ENCODE data around the gene CTLA4.

DNA sequence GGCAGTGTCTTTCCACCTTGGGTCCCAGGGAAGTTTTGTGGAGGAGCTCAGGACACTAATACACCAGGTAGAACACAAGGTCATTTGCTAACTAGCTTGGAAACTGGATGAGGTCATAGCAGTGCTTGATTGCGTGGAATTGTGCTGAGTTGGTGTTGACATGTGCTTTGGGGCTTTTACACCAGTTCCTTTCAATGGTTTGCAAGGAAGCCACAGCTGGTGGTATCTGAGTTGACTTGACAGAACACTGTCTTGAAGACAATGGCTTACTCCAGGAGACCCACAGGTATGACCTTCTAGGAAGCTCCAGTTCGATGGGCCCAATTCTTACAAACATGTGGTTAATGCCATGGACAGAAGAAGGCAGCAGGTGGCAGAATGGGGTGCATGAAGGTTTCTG lies 5.9 kb downstream of the CTLA4 start:
- TF ChIP-seq CTCF (conservative IDR thresholded peaks at IDR 0.05; ENCODE audit: low read length) (peak; percentile 22; the same call in 1 of the 2 replicates), EZH2phosphoT487 (IDR thresholded peaks at IDR 0.05; ENCODE audit: borderline replicate concordance, low read depth, low read length) (no peak)

Data from OCI-LY7 (cell line).